Suprapubic skin (tissue), 3 donors: Measurements from ENCODE around the gene GNPAT.

Experiments used
- CTCF ChIP-seq, 2 donors: fragments of 200-600 bp in 1 of 2; fragments of 450-650 bp in 1 of 2; sonication (generic) in 1 of 2; IDR thresholded peaks; one replicate each; pipeline ENCODE4 v1.5.1; 2016 to 2019; ENCODE audit warnings: antibody characterized with exemption in 2 of 2, mild to moderate bottlenecking in 1 of 2, moderate library complexity in 1 of 2
- EP300 ChIP-seq: sonication (generic); formaldehyde crosslinking; IDR thresholded peaks from one replicate; pipeline ENCODE4 v1.6.1; 2017; ENCODE audit warnings: antibody characterized with exemption
- POLR2A ChIP-seq, 2 donors: fragments of 450-650 bp; IDR thresholded peaks; one replicate each; pipeline ENCODE4 v1.6.1; 2017; ENCODE audit warnings: antibody characterized with exemption in 2 of 2, mild to moderate bottlenecking in 2 of 2, moderate library complexity in 2 of 2

DNA sequence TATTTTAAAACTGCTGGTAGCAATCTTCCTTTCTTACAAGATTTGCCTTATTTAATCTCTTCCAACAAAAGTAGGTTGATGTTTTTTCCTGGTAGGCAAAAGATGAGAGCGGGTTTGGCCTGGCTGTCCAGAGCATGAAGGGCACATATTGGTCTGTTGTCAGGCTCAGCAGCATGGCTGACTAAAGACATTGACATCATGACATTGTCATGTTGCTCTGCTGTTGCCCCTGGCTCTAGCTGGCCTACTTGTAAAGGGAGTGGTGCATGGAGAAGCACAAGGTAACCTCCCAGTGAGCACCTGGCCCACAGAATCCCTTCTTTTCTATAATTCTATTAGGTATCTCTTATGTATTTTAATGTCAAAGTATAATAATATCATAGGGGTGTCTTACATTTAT is 23.6 kb downstream of the GNPAT start:
- TF ChIP-seq POLR2A (IDR thresholded peaks at IDR 0.05) (no peak), CTCF (IDR thresholded peaks at IDR 0.05) (no peak), EP300 (no peak)
